Inflammatory macrophage treated with lipopolysaccharide for 4 hours (primary cell): Measurements from ENCODE around the gene CTSD.
"Not testable (repeated sequence)": the region's sequence is repeated elsewhere in the genome, so short reads cannot be mapped to it uniquely, and the experiment has no call there.

ENCODE experiments used
- DNase-seq: peaks from one replicate; pipeline ENCODE4 v3.0.0-alpha.2; 2020

The CTSD gene

DNA sequence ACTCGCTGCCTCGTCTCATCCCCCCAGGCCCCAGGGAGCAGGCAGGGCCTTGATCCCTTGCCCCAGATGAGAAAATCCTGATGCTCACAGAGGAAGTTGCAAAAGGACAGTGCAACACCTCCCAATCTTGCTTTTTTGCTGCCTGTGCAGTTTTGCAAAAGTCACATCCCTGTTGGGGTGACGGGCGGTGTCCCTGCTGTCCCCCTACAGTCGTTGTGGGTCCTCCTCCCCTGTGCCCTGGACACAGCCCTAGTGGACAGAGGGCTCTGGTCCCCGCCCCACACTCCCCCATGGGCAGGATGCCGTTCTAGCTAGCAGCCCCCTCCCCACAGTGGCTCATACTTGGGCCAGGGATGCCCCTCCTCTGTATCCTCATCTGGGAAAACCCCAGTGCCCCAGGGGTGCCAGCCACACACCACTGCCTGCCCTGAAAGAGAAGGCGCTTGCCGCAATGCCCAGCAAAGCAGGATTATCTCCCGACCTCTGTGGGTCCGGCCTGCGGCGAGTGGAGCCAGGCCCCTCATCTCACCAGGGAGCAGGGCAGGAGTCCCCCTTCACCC, 18.4 kb upstream of the CTSD start:
- DNase-seq: peak; percentile 87

DNA sequence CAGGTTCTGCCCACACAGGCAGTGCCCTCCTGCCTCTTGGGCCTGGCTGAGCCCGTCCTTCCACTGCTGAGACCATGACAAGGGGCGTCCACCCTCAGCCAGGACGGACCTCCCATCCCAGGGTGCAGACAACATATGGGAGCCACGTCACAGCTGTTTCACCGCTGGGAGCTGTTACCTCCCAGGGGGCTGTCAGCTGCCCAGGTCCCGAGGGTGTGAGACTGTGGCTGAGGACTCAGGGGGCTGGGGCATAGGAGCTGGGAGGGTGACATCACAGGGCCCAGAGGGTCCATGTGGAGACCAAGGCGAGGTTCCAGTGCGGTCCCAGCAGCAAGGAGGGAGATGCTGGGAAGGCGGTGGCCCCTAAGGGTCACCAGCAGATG, 17.9 kb upstream of the CTSD start:
- no peak for DNase-seq

DNA sequence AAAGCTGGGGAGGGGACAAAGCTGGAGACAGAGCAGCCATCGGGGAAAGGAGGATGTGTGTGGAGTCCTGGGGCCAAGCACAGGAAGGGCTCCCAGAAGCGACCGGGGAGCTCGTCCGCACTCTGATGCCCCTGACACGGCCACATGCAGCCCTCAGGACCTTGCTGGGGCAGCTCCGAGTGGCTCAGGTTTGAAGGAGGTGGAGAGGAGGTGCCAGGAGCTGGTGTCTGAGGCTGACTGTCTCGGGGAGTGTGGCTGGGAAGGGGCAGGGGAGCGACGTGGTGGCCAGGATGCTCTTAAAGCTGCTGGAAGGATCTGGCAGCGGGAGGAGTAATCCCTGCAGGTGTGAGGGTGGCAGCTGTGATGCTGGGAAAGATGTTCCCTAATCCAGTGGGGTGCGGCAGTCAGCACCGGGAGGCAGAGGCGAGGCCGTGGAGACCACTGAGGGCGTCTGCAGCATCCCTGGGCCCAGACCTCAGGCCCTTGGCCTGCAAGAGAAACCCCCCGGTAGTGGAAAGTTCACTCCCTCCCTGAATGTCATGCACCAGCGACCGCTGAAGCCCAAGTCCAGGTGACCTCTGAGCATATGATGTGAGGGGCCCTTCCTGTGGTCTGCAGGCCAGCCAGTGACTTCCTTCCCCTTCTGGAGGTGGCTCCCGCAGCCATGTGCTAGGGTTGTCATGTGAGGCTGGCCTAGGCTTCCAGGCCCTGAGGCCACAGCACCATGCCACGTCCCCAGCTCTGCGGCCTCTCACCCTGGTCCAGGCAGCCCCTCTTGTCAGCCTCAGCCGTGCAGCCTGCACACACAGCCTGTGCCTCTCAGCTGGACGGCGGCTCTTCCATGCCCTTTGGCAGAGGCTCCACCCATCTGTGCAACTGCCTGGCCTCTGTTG, 17.2 kb upstream of the CTSD start:
- DNase-seq: peak; percentile 84

DNA sequence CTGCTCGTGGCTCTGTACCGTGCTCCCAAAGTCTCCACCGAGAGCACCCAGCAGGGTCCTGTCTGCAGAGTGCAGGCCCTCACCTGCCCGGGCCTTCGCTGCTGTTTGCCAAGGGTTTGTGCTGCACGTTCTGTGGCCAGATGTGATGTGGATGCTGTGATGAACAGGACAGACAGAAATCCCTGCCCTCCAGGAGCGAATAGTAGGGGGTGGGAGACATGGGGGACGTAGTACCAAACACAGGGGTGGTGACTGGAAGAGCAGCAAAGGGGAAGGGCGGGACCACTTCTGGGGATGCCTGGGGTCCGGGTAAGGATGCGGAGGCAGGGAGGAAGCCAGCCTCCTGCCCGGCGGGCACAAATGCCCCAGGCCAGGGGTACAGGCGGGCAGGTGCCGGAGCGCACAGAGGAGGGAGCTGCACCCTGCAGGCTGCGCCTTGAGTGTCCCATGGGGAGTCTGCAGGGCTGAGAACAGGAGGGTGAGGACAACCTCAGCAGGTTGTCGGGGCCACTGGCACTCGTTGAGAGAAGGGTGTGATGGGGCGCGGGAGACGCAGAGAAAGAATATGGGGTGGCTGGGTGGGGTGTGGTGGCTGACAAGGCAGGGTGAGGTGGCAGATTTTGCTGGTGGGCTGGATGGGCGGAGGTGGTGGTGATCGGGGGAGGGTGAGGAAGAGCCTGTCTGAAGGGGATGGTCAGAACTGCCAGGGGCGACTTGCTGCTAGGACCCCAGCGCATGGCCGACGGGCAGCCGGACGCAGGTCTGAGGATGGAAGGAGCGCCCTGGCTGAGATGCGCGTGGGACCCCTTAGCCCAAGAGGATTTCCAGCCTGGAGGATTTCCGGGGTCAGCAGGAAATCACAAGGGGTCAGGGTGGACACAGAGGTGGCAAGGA, 16.3 kb upstream of the CTSD start:
- no peak for DNase-seq

DNA sequence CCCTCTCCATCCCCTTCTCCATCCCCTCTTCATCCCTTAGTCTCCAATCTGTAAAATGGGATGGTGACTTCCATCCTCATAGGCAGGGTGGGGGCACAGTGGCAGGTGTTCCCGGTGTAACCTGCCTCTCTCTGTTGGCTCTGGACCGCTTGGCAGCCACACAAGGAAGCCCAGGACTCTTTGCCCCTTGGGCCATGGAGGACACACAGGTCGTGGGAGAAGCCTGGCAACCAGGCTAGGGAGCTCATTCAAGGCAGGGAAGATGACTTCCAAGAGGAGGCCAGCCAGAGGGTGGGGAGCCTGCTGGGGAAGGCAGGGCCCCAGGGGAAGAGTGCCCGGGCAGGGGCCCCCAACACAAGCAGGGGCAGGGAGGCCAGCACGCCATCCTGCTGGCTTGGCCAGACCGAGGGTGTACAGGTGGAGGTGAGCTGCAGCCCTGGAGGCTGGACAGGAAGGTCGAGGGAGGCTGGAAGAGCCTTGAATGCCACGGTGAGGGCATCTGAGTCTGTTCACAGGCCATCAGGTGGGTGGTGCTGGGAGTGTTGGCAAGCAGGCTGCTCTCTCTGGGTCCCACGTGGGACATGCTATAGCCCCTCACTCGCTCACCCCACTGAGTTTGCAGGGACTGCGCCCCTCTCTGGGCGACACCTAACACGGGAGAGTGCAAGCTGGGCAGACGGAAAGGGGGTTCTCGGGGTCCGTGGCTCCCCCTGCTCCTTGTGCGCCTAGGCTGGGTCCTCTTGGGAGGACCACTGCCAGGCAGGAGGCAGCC, 15.5 kb upstream of the CTSD start:
- no peak for DNase-seq

DNA sequence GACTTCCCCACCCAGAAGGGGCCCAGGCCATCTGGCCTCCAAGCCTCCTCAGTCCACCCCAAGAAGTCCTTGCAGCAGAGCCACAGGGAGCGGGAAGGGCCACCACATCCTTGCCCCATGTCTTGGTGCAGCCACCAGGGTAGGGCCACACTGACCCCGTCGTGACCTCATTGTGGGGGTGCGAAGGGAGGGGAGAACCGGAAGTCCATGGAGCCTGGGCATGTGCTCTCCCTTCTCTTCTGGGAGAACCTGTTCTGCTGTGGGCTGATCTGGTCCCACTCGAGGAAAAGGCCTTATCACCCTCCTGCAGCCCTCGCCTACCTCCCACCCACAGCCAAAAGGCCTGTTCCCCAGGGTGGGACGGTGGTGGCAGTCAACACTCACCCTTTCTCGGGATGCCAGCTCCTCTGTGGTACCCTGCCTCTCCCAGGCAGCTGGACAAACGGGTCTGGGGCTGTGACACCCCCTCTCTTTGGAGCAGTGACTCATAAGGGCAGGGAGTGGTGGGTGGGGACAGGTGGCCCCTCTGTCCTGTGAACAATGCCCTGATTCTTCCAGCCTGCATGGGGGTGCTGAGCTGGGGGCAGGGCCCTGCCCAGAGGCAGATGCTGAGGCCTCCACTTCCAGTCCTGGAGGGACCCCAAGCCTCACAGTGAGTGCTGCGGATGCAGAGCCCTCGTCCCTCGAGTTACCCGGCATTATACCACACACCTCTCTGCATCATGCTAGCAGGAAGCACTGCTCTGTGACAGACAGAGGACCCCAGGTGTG, 14.6 kb upstream of the CTSD start:
- peak; percentile 55 for DNase-seq

DNA sequence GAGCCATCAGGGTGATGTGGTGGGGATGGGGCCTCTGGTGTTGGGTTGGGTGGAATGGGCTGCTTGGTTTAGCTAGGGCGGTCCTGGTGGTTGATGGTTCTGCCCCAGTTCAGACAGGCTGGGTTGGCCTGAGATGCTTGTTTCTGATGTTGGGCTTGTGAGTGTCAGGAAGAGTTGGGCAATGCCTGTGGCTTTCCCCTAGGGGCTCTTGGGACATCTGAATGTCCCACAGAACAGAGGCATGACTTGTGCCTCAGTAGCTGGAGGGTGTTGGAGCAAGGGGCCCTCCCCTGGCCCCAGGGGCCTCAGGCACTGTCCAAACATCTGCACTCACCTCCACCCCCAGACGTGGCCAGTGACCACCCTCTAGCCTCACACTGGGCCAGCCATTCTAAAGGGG, 14.0 kb upstream of the CTSD start:
- DNase-seq: peak; percentile 83

DNA sequence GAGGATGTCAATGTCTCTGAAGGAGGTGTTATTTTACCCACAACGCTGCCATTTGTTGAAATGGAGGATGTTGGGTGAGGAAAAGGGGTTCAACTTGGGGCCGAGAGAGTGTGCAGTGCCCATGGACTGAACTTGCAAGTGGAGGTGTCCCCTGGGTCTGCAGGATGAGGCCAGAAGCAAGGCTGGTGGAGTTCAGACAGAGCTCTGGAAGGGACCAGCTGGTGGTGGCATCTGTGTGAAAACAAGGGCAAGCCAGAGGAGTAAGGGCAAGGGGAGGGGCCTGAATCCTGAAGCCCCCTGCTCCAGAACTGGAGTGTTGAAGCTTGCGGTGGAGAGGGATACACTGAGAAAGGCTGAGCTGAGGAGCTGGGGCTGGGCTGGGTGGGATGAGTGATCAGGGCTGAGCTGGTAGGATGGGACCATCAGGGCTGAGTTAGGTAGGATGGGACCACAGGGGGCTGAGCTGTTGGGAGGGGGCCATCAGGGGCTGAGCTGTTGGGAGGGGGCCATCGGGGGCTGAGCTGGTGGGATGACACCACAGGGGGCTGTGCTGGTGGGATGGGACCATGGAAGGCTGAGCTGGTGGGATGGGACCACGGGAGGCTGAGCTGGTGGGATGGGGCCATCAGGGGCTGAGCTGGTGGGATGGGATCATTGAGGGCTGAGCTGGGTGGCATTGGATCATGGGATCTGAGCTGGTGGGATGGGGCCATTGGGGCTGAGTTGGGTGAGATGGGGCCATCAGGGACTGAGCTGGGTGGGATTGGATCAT, 13.4 kb upstream of the CTSD start:
- DNase-seq: no peak

DNA sequence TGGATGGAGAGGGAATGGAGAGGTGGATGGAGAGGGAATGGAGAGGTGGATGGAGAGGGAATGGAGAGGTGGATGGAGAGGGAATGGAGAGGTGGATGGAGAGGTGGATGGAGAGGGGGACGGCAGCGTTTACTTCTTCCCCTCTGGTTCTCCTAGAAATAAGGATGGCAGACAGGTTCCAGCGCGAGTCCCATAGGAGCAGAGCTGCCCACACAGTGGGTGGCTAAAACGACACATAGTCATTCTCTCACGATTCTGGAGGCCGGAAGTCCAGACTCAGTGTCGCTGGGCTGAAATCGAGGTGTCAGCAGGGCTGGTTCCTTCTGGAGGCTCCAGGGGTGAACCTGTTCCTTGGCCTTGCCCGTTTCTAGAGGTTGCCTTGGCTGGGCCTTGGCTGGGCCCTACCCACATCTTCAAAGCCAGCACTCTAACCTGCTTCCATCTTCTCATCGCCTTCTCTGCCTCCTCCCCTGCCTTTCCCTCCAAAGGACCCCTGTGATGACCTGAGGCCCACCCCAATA, 12.7 kb upstream of the CTSD start:
- DNase-seq: no peak

DNA sequence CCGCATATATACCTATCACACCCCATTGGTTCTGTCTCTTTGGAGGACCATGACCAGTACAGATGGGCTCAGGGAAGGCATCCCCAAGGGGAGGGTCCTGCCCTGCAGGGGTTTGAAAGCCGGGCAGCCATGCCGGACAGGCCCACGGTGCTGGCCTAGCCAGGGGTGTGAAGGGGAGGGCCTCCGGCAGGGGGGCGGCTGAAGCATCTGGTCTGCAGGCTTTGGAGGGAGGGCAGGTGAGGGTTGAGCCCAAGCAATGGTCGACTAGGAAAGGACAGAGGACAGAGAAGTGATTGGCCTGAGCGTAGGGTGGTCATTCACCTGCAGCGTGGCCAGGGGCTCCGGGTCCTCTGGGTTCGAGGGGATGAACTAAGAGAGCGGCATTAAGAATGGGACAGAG, 11.2 kb upstream of the CTSD start:
- no peak for DNase-seq

DNA sequence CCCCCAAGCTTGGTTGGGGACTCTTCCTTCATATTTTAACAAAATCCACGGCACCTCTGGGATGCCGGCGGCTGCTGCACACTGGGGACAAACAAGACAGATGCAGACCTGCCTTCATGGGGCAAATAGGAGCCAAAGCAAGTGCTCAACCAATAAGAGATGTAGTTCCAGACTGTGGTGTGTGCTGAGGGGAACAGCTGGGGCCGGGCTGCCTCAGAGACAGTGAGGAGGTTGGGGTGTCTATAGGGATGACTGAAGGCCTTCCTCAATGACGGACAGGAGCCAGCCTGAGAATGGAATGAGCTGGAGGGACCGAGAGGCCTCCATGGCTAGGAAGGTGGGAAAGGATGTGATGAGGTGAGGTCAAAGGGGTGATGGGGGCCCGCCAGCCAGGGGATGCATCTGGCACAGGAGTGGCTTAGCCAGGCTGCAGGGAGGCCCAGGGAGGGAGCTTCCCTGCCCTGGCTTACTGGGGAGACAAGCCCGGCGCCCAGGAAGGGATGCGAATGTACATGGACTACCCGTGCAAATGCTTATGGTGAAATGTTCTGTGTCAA, 10.3 kb upstream of the CTSD start:
- no peak for DNase-seq

DNA sequence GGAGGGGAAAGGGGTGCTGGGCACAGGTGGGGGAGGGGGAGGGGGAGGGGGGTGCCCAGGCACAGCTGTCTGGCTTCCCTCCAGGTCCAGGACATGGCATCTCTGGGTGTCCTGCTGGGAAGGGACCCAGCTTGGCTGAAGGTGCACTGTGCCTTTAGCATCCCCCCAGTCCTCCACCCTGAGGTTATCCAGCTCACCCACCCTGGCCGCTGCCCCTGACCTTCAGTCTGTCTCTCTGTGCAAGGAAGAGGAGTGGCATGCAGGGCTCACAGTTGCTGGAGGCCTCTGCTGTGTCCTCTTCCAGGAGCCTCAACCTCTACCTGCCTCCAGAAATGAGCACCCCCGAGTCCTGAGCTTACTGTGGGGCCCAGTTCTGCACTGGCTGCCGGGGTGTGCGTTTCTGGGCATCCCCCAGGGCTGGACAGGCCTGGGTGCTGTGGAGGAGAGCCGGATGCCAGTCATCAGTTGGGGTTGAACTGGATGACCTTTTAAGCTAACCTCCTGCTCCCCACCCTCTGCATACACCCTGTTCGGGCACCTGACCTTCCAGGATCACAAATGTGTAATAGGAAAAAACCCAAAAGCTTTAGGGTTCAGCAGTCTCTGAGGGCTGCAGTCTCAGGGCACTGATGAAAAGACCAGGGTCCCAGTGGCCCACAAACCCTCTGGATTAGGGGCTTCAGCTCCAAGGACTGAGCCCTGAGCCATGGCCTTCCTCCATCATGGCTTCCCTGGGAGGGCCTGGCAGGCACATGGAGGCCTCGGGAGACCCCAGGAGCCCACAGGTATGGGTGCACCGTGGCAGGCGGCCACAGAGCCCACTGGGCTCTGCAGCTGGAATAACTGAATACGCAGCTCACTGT, 9.6 kb upstream of the CTSD start:
- no peak for DNase-seq

DNA sequence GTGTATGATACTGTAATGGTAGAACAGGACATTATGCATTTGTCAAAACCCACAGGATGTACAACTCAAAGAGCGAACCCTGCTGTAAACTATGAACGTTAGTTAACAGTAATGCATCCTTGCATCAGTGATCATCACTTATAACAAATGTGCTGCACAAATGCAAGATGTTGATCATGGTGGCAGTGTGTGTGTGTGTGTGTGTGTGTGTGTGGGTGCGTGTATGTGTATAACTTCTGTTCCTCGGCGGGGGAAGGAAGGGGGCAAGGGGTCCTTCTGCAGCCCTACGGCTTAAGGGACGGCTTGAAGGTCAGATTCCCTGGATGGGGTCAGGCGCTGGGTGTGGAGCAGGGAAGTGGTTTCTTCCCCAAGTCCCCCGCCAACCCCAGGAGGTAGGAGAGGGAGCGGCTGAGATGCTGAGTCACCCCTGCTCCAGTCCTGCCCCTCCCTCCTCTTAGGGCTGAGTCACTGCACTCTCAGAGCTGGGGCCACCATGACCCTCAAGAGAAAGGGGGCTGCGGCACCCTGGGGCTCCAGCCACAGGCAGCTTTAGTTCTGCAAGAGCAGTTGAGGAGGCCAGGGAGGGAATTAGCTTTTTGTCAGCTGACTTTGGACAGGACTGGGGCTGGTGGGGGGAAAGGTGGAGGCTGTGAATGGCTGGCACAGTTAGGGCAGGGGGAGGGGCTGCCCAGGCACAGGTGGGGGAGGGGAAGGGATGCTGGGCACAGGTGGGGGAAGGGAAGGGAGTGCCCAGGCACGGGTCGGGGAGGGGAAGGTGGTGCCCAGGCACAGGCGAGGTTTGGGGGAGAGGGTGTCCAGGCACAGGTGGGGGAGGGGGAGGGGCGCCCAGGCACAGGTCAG, 8.8 kb upstream of the CTSD start:
- peak; percentile 89 for DNase-seq

DNA sequence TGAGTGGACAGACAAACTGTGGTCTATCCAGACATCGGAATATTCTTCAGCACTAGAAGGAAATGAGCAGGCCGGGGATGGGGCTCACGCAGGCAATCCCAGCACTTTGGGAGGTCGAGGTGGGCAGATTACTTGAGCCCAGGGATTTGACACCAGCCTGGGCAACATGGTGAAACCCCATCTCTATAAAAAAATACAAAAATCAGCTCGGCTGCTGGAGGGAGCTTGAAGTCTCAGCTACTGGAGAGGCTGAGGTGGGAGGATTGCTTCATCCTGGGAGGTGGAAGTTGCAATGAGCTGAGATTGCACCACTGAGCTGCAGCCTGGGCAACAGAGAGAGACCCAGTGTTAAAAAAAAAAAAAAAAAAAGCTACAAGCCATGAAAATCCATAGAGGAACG, 8.0 kb upstream of the CTSD start:
- DNase-seq: peak; percentile 92

DNA sequence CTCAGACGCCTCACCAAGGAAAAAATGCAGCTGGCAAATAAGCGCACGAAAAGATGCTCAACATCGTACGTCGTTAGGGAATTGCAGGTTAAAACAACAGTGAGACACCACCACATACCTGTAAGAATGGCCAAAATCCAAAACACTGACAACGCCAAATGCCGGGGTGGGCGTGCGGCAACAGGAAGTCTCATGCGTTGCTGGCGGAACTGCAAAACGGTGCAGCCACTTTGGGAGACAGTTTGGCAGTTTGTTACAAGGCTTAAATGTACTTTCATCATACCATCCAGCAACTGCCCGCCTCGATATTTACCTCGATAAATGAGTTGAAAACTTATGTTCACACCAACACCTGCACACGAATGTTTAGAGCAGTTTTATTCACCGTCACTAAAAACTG, 7.5 kb upstream of the CTSD start:
- no peak for DNase-seq

DNA sequence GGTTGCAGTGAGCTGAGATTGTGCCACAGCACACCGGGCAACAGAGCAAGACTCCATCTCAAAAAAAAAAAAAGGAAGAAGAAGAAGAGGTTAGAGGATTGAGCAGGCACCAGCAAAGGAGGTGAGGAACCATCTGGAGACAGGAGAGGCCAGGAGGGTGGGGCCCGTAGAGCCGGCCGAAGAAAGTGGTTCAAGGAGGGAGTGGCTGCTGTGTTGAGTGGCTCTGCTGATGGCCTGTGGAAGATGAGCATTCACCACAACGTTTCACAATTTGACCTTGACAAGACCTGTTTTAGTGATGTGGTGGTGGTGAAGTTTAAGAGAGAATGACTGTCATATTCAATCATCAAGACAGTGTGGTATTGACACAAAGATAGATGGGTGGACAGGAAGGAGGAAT, 6.8 kb upstream of the CTSD start:
- DNase-seq: peak; percentile 51

DNA sequence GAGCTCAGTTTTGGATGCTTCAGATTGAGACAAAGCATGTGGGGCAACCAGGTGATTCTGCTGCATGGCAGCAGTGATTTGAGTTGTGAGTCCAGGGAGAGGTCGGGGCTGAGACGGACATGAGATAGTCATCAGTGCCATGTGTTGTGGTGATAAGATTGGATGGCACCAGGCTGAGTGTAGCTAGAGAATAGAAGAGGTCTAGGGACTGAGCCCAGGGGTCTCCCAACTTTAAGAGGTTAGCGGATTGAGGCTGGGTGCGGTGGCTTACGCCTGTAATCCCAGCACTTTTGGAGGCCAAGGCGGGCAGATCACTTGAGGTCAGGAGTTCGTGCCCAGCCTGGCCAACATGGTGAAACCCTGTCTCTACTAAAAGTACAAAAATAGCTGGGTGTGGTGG, 6.3 kb upstream of the CTSD start:
- DNase-seq: no peak

DNA sequence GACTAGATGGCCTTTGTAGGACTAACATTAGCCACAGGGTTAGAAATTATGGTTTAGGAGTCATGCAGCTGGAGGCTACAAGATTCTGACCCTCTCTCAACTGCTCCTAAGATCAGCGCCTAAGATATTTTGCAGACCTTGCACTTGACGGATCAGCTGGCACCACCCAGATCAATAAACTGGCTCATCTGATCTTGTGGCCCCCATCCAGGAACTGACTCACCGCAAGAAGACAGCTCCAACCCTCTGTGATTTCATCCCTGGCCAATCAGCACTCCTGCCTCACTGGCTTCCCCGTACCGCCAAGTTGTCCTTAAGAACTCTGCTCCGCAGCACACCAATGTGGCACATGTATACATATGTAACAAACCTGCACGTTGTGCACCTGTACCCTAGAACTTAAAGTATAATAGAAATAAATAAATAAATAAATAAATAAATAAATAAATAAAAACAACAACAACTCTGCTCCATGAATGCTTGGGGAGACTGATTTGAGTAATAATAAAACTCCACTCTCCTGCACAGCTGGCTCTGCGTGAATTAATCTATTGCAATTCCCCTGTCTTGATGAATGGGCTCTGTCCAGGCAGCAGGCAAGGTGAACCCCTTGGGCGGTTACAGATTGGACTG, 5.7 kb upstream of the CTSD start:
- DNase-seq: not testable (repeated sequence)
